ENCODE results near the gene ZNF662.

Gene ZNF662

DNA sequence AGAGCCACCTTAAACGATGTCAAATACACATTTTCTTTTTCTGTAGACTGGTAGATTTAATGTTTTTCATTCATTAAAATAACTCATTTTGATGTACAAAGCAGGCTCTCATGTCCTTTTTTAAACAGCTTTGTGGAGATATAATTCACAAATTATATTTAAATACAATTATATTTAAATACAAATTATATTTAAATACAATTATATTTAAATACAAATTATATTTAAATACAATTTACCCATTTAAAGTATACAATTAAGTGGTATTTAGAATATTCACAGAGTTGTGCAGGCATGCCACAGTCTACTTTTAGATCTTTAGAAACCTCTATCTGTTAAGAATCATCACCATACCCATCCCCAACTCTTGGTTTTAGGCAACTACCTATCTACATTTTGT is 36.8 kb downstream of the ZNF662 start:
- no peak for DNase-seq

- no peak for DNase-seq
These were observed 40.1 kb downstream of the ZNF662 start for GRCh38 chr3:42946050-42946449.

DNA sequence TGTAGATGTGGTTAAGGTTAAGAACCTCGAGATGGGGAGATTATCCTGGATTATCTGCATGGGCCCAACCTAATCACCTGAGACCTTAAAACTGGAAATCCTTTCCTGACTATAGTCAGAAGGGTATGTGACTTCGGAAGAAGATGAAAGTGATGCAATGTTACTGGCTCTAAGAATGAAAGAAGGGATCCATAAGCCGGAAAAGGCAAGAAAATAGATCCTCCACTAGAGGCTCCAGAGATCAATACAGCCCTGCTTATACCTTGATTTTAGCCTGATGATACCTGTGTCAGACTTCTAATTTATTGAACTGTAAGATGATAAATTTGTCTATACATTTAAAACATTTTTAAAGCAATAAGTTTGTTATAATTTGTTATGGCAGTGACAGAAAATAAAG is 51.6 kb downstream of the ZNF662 start:
- no peak for DNase-seq

GRCh38 chr3:42960282-42960681 is 54.3 kb downstream of the ZNF662 start:
- no peak for DNase-seq

DNA sequence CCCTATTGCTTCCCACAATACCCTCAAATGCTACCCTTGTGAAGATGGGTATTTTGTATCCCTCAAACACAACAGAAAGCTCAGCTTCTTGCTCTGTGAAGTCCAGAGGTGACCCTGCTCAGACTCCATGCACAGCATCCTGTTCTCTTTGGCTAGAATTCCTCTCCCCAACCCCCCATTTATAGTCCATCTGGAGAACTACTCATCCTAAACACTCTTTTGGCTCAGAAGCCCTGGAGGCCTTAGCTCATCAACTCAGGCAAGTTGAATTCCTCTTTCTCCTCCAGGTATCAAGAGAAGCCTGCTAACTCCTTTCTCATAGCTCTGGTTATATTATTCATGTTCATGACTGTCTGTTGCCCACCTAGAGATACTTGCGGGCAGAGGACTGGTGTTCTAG is 54.8 kb downstream of the ZNF662 start:
- no peak for DNase-seq

DNA sequence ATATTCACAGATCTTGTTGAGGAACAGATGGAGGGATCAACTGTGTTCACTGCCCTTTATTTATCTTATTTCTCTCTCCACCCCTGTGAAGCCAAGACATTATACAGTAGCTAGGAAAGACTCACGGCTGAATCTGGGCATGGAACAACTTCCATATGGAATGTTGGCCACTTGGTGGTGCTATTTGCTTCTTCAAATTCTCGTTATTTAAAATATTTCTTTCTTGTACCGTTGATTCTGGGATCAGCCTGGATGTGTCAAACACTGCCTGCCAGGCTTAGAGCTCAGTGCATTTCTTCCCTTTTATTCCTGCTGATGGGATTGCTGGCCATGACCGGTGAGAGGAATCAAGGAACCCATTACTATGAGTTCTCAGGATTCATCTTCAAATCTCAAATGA is 55.7 kb downstream of the ZNF662 start:
- peak; percentile 7 for DNase-seq

GRCh38 chr3:42963269-42963668 is 57.3 kb downstream of the ZNF662 start:
- no peak for DNase-seq

- DNase-seq: no peak
These were observed 58.3 kb downstream of the ZNF662 start for GRCh38 chr3:42964266-42964665.

All from NCI-H1048 (cell line).